NK-92 (cell line): ENCODE results near the gene ZC3H12D.

Source experiments
- DNase-seq: peaks from one replicate; lab custom pipeline; 2025; ENCODE audit not compliant: unreplicated experiment; lab: John Stamatoyannopoulos, UW

The ZC3H12D gene

GRCh38 chr6:149443411-149444181, 41.2 kb downstream of the ZC3H12D start:
- no peak for DNase-seq

DNA sequence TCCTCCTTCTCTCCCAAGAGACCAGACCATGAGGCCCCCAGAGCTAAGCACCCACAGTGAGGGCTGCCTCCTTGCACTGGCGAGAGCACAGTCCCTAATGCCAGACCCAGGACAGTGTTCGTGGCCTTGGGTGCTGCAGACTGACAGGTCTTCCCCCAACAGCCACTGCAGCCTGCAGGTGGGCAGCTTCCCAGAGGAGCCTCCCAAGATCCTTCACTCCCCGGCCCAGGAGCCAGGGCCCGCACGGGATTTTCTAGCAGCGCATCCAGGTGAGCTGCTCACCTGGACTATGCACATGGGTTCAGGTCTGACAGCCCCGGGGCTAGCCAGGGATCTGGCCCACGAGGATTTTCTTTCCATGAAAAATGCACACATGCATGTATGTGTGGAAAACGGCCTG, 43.1 kb downstream of the ZC3H12D start:
- no peak for DNase-seq

DNA sequence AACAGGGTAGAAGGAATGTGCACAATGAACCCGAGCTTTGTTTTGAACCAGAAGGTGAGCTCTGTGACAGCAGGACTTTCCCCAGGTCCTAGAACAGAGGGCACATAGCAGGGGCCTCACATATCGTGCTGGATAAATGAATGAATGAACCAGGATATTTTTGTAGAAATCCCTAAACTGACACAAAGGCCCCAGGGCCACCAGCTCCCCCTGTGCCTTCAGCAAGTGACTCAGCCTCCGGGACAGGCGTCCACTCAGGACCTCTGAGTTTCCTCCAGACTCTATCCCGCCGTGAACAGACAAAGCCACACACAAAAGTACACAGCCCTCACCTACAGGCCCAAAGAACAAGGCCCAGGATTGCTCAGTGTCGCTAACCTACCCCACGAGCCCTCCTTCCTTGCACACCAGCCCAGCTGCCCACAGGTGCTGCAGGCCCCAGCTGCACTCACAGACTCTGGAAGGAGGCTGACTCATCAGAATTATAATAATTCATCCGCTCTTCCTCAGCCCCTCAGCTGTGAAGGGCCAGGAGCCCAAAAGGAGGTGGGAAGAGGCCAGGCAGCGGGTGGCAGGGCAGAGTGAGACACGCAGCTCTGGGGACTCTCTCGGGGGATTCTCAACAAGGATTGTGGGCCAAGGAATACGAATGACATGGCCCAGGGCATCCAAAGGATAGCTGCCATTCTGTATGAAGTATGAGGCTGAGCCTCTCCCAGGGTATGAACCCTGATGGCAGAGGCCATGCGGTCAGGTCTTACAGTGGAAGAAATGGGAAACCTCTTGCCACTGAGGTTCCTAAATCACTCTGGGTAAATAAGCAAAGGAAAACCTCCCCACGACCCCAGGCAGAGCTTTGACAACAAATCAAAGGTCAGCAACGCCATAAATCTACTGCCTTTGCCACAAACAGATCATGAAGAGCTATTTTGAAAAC, 43.8 kb downstream of the ZC3H12D start:
- no peak for DNase-seq

DNA sequence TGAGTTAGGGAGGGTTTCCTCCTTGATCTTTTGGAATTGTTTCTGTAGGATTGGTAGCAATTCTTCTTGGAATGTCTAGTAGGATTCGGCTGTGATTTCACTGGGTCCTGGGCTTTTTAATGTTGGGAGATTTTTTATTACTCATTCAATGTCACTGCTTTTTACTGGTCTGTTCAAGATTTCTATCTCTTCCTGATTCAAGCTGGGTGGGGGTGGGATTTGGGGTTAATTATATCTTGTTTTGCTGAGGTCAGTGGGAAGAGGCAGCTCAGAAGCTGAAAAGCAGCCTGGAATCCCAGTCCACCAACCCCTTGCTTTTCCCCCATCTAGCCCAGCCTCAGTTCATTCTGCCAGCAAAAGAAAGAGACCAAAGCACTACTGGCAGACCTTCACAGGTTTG, 45.2 kb downstream of the ZC3H12D start:
- DNase-seq, result no peak

DNA sequence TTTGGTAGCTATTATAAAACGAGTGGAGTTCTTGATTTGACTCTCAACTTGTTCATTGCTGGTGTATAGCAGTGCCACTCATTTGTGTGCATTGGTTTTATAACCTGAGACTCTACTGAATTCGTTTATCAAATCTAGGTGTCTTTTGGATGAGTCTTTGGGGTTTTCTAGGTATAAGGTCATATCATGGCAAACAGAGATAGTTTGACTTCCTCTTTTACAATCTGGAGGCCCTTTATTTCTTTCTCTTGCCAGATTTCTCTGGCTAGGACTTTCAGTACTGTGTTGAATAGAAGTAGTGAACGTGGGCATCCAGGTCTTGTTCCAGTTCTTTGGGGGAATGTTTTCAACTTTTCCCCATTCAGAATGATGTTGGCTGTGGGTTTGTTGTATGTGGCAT, 46.0 kb downstream of the ZC3H12D start:
- DNase-seq, result no peak

DNA sequence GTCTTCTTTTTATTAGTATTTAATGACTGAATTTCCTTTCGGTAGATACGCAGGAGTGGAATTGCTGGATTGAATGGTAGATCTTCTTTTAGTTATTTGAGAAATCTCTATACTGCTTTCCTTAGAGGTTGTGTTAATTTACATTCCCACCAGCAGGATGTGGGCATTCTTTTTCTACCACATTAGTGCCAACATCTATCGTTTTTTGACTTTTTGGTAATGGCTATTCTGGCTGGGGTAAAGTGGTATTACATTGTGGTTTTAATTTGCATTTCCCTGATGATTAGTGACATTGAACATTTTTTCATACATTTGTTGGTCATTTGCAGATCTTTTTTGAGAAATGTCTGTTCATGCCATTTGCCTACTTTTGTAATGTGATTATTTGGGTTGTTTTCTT, 47.6 kb downstream of the ZC3H12D start:
- no peak for DNase-seq

DNA sequence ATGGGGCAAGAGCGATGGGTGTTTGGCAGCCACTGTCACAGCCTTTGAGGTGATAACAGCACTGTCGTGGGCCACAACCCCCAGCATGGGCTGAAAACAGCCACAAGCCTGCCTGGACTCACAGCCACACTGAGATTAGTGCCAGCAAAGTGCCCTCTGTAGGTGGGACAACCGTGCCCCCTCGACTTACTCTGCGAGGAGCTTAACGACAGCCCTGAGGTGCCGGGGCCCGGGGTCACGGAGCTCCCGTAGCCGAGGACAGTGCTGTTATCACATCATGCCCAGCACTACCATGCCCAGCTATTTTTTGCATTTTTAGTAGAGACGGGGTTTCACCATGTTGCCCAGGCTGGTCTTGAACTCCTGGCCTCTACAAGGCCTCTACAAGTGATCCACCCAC, 48.2 kb downstream of the ZC3H12D start:
- DNase-seq, result no peak

- DNase-seq, result no peak
These were observed 48.8 kb downstream of the ZC3H12D start for GRCh38 chr6:149435919-149436586.

GRCh38 chr6:149433881-149434280, 50.9 kb downstream of the ZC3H12D start:
- no peak for DNase-seq

GRCh38 chr6:149433405-149433804, 51.4 kb downstream of the ZC3H12D start:
- DNase-seq, result no peak

DNA sequence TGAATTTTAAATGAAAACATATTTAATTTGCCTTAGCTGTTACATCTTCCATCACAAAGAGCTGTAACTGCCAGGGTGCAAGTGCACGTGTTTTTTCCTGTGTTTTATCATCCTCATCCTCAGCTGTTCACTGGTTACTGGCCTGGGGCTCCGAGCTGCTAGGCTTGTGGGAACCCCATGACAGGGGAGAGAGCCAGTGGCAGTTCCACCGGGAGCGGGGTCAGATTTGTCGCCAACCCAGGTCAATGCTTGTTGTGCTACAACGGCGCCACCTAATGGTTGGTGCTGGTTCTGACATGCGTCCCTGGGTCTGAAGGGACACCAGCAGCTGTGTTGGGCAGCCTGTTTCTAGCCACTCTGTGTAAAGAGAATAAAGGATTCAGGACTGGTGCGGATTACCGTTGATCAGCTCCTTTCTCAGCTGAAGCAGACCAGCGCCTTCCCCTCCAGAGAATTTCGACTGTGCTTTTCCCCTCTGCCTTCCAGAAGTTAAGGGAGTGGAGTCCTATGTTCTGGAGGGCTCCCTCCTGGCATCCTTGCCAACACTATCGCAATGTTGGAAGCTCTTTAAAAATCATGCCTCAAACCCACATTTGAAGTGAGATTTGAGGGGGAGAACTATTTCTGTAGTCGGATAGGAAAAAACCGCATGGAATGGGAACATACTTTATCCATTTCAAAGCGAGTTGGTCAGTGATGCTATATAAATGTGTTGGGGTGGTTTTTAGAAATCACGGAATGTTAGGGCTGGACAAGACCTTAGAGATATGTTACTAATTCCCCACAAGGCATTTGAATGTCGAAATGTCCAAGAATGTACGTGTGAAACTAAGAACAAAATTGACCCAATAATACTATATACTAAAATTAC, 52.7 kb downstream of the ZC3H12D start:
- DNase-seq, result no peak

- no peak for DNase-seq
These were observed 55.1 kb downstream of the ZC3H12D start for GRCh38 chr6:149429427-149430360.

DNA sequence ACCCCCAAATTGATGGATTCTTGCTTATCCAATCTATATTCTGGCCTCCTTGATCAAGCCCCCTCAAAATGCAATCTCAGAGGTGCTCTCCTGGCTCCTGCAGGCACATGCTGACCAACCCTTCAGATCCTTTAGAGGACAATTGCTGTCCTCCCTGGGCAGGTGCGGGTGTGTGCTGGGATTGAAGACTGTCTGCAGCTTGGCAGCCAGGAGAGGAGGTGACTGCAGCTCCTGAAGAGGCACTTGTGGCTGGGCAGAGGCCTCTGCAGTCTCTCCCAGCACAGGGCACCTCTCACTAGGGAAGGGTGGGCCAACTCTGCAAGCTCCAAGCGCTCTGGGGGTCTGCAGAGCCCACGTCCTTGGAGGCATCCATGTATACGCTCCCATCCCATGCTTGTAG, 56.2 kb downstream of the ZC3H12D start:
- no peak for DNase-seq

GRCh38 chr6:149425754-149426153, 59.1 kb downstream of the ZC3H12D start:
- DNase-seq, result no peak

GRCh38 chr6:149425224-149425623, 59.6 kb downstream of the ZC3H12D start:
- DNase-seq, result no peak

- DNase-seq, result no peak
These were observed 60.8 kb downstream of the ZC3H12D start for GRCh38 chr6:149423964-149424440.

DNA sequence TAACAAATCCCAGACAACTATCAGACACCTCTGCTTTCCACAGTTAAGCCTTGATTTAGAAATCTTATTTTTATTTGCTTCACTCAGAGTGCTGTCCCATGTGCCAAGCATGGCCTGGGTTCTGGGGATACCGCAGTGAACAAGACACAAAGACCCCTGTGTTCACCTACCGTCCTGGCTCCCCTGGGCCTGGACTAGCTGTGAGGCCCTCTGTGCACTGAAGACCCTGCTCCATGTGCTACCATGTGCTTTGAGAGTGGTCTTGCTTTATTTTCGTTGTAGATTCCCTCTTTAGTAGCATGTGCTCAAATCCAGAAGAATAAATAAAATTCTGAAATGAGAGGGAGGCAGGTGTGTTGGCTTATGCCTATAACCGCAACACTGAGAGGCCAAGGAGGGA, 62.2 kb downstream of the ZC3H12D start:
- no peak for DNase-seq

GRCh38 chr6:149421132-149421531, 63.7 kb downstream of the ZC3H12D start:
- no peak for DNase-seq

- no peak for DNase-seq
These were observed 65.0 kb downstream of the ZC3H12D start for GRCh38 chr6:149419696-149420404.
